Neuron (in vitro differentiated cells): ENCODE data around the gene ZNF280A.

Source experiments
- H2AFZ ChIP-seq: one replicate; pipeline ENCODE4 v1.6.1; 2013; ENCODE audit warnings: low read depth, mild to moderate bottlenecking, inconsistent platforms, low read length, moderate library complexity
- H3K27me3 ChIP-seq: one replicate; pipeline ENCODE4 v1.6.1; 2013; ENCODE audit warnings: low read length; ENCODE audit not compliant: insufficient read depth
- H3K36me3 ChIP-seq: one replicate; pipeline ENCODE4 v1.6.1; 2013; ENCODE audit warnings: low read length; ENCODE audit not compliant: insufficient read depth
- H3K4me1 ChIP-seq: one replicate; pipeline ENCODE4 v1.6.1; 2013; ENCODE audit warnings: low read length; ENCODE audit not compliant: insufficient read depth
- H3K4me3 ChIP-seq: 2 replicates; pipeline ENCODE4 v1.5.1; 2013; ENCODE audit warnings: mild to moderate bottlenecking, low read length, moderate library complexity
- H3K9me3 ChIP-seq: one replicate; pipeline ENCODE4 v1.6.1; 2013; ENCODE audit warnings: low read length

ZNF280A gene

GRCh38 chr22:22465782-22466181 lies 54.3 kb downstream of the ZNF280A start:
- Histone ChIP-seq H3K36me3 (no peaks in the 10 kb centered on the region), H3K27me3 (no peaks in the 10 kb centered on the region), H3K4me1 (no peaks in the 10 kb centered on the region), H3K4me3 (no peak overlapping the region), H2AFZ (no peak overlapping the region), H3K9me3 (no peaks in the 10 kb centered on the region)

GRCh38 chr22:22465094-22465602 lies 54.9 kb downstream of the ZNF280A start:
- no peaks in the 10 kb centered on the region for H3K4me1 ChIP-seq
- no peaks in the 10 kb centered on the region for H3K36me3 ChIP-seq
- no peaks in the 10 kb centered on the region for H3K9me3 ChIP-seq
- H3K4me3 ChIP-seq: no peak overlapping the region
- no peaks in the 10 kb centered on the region for H3K27me3 ChIP-seq
- H2AFZ ChIP-seq: no peak overlapping the region

- Histone ChIP-seq H2AFZ (no peak overlapping the region), H3K4me1 (no peaks in the 10 kb centered on the region), H3K4me3 (no peak overlapping the region), H3K27me3 (no peaks in the 10 kb centered on the region), H3K9me3 (no peaks in the 10 kb centered on the region), H3K36me3 (no peaks in the 10 kb centered on the region)
Measured at GRCh38 chr22:22464541-22465054, 55.5 kb downstream of the ZNF280A start.

GRCh38 chr22:22463855-22464540 lies 56.1 kb downstream of the ZNF280A start:
- Histone ChIP-seq H3K4me3 (no peak overlapping the region), H3K4me1 (no peaks in the 10 kb centered on the region), H3K9me3 (peaks cover 4% of the 10 kb centered on the region), H3K27me3 (no peaks in the 10 kb centered on the region), H3K36me3 (no peaks in the 10 kb centered on the region), H2AFZ (no peak overlapping the region)
